GM21526 (cell line): ENCODE data around the gene MARCHF4.

Source experiments
- ATAC-seq: cut with Tn5 transposase; IDR thresholded peaks from one replicate; pipeline ENCODE4 v1.9.1; 2021; ENCODE audit warnings: moderate library complexity; ENCODE audit not compliant: unreplicated experiment, low FRiP score

The MARCHF4 gene

GRCh38 chr2:216371721-216372702 lies at the start of gene MARCHF4:
Gene MARCHF4, minus strand, starts transcription at chr2:216372483. Its CDS starts 2,223 bp downstream, at chr2:216370260.
- no peak for ATAC-seq

GRCh38 chr2:216420367-216421101 lies 48.3 kb upstream of the MARCHF4 start:
- ATAC-seq, result no peak

- no peak for ATAC-seq
Measured at GRCh38 chr2:216418981-216419380, 46.7 kb upstream of the MARCHF4 start.

- ATAC-seq, result no peak
Measured at GRCh38 chr2:216416571-216417307, 44.5 kb upstream of the MARCHF4 start.

GRCh38 chr2:216415541-216415940 lies 43.3 kb upstream of the MARCHF4 start:
- ATAC-seq, result no peak

- no peak for ATAC-seq
Measured at GRCh38 chr2:216414772-216415319, 42.6 kb upstream of the MARCHF4 start.

- no peak for ATAC-seq
Measured at GRCh38 chr2:216413882-216414281, 41.6 kb upstream of the MARCHF4 start.

GRCh38 chr2:216412022-216412999 lies 40.0 kb upstream of the MARCHF4 start, which contains the start of gene SMARCAL1:
Gene SMARCAL1, plus strand, starts transcription at chr2:216412484. Its CDS starts 2,221 bp downstream, at chr2:216414705.
- ATAC-seq, result peak; percentile 93

GRCh38 chr2:216410550-216410949 lies 38.3 kb upstream of the MARCHF4 start:
- ATAC-seq, result no peak

GRCh38 chr2:216408426-216409290 lies 36.4 kb upstream of the MARCHF4 start:
- ATAC-seq, result no peak

GRCh38 chr2:216406826-216407225 lies 34.5 kb upstream of the MARCHF4 start:
- ATAC-seq, result no peak

- no peak for ATAC-seq
Measured at GRCh38 chr2:216405588-216405987, 33.3 kb upstream of the MARCHF4 start.

- ATAC-seq, result no peak
Measured at GRCh38 chr2:216404010-216404618, 31.8 kb upstream of the MARCHF4 start.

GRCh38 chr2:216402751-216403150 lies 30.5 kb upstream of the MARCHF4 start:
- ATAC-seq, result no peak

GRCh38 chr2:216399621-216400020 lies 27.3 kb upstream of the MARCHF4 start:
- no peak for ATAC-seq

- ATAC-seq, result no peak
Measured at GRCh38 chr2:216394881-216395280, 22.6 kb upstream of the MARCHF4 start.

- ATAC-seq, result no peak
Measured at GRCh38 chr2:216392945-216393840, 20.9 kb upstream of the MARCHF4 start.
